ENCODE data around the gene TP73.
A peak's percentile ranks its signal among the peaks of the same experiment; 100 is the strongest.
"Not testable (repeated sequence)": the region's sequence is repeated elsewhere in the genome, so short reads cannot be mapped to it uniquely, and the experiment has no call there.

Gene TP73

GRCh38 chr1:3718764-3719163 lies 66.4 kb downstream of the TP73 start:
- Histone ChIP-seq H4K20me1 (peaks cover 6% of the 10 kb centered on the region; the same call in 1 of the 2 replicates), H3K27me3 (no peaks in the 10 kb centered on the region), H3K4me3 (no peak overlapping the region), H3K9ac (no peak overlapping the region), H3K9me3 (no peaks in the 10 kb centered on the region), H3K4me2 (peak overlapping the region; percentile 80), H3K27ac (no peak overlapping the region), H3K4me1 (peaks cover 50% of the 10 kb centered on the region), H3K36me3 (no peaks in the 10 kb centered on the region)
- TF ChIP-seq Cebpa-rat (IDR thresholded peaks at IDR 0.05): no peak

- H3K4me2 ChIP-seq: 0 out of 2 replicates have a peak overlapping the region, but pooled peaks have one; percentile 17
- H3K27ac ChIP-seq: no peak overlapping the region
- no peak overlapping the region for H3K9ac ChIP-seq
- no peaks in the 10 kb centered on the region for H3K36me3 ChIP-seq
- peaks cover 47% of the 10 kb centered on the region for H3K4me1 ChIP-seq
- no peaks in the 10 kb centered on the region for H3K27me3 ChIP-seq
- H3K4me3 ChIP-seq: no peak overlapping the region
- no peak for TF ChIP-seq Cebpa-rat (IDR thresholded peaks at IDR 0.05)
- H3K9me3 ChIP-seq: no peaks in the 10 kb centered on the region
- H4K20me1 ChIP-seq: peaks cover 6% of the 10 kb centered on the region; the same call in 1 of the 2 replicates
Measured at GRCh38 chr1:3721955-3722465, 69.7 kb downstream of the TP73 start.

GRCh38 chr1:3722846-3723245 lies 70.5 kb downstream of the TP73 start:
- no peaks in the 10 kb centered on the region for H3K9me3 ChIP-seq
- H3K36me3 ChIP-seq: no peaks in the 10 kb centered on the region
- no peaks in the 10 kb centered on the region for H3K27me3 ChIP-seq
- H3K4me2 ChIP-seq: no peak overlapping the region
- peaks cover 45% of the 10 kb centered on the region for H3K4me1 ChIP-seq
- TF ChIP-seq Cebpa-rat (IDR thresholded peaks at IDR 0.05): no peak
- H3K9ac ChIP-seq: no peak overlapping the region
- H4K20me1 ChIP-seq: peaks cover 1% of the 10 kb centered on the region; the same call in 1 of the 2 replicates
- H3K27ac ChIP-seq: no peak overlapping the region
- no peak overlapping the region for H3K4me3 ChIP-seq

- not testable (repeated sequence) for H3K27ac ChIP-seq, H3K4me3 ChIP-seq, H3K9ac ChIP-seq, H3K27me3 ChIP-seq, H3K4me2 ChIP-seq, H3K36me3 ChIP-seq, H4K20me1 ChIP-seq, H3K9me3 ChIP-seq
- peaks cover 29% of the 10 kb centered on the region for H3K4me1 ChIP-seq
Measured at GRCh38 chr1:3724416-3725030, 72.2 kb downstream of the TP73 start.

- no peaks in the 10 kb centered on the region for H3K36me3 ChIP-seq
- H4K20me1 ChIP-seq: no peaks in the 10 kb centered on the region; the same call in 1 of the 2 replicates
- no peak overlapping the region for H3K27ac ChIP-seq
- H3K4me1 ChIP-seq: peaks cover 29% of the 10 kb centered on the region
- H3K27me3 ChIP-seq: peaks cover 8% of the 10 kb centered on the region; the same call in 1 of the 2 replicates
- TF ChIP-seq Cebpa-rat (IDR thresholded peaks at IDR 0.05): no peak
- no peak overlapping the region for H3K4me2 ChIP-seq
- H3K9ac ChIP-seq: no peak overlapping the region
- no peaks in the 10 kb centered on the region for H3K9me3 ChIP-seq
- no peak overlapping the region for H3K4me3 ChIP-seq
Measured at GRCh38 chr1:3725366-3725765, 73.0 kb downstream of the TP73 start.

- no peak overlapping the region for H3K4me2 ChIP-seq
- no peak overlapping the region for H3K27ac ChIP-seq
- no peak overlapping the region for H3K9ac ChIP-seq
- no peaks in the 10 kb centered on the region for H3K36me3 ChIP-seq
- H3K27me3 ChIP-seq: peaks cover 12% of the 10 kb centered on the region; the same call in 1 of the 2 replicates
- no peak overlapping the region for H3K4me3 ChIP-seq
- no peaks in the 10 kb centered on the region for H3K9me3 ChIP-seq
- TF ChIP-seq Cebpa-rat (IDR thresholded peaks at IDR 0.05): no peak
- H4K20me1 ChIP-seq: no peaks in the 10 kb centered on the region; the same call in 1 of the 2 replicates
- peaks cover 26% of the 10 kb centered on the region for H3K4me1 ChIP-seq
Measured at GRCh38 chr1:3727042-3727824, 74.9 kb downstream of the TP73 start.

GRCh38 chr1:3727825-3728776 lies 75.8 kb downstream of the TP73 start:
- Histone ChIP-seq H3K9me3 (no peaks in the 10 kb centered on the region), H4K20me1 (no peaks in the 10 kb centered on the region; the same call in 1 of the 2 replicates), H3K4me1 (peaks cover 25% of the 10 kb centered on the region), H3K9ac (no peak overlapping the region), H3K4me2 (no peak overlapping the region), H3K36me3 (no peaks in the 10 kb centered on the region), H3K4me3 (no peak overlapping the region), H3K27me3 (peaks cover 12% of the 10 kb centered on the region; the same call in 1 of the 2 replicates), H3K27ac (no peak overlapping the region)
- TF ChIP-seq Cebpa-rat (IDR thresholded peaks at IDR 0.05): no peak

- Histone ChIP-seq H3K36me3 (peaks cover 8% of the 10 kb centered on the region), H4K20me1 (no peaks in the 10 kb centered on the region; the same call in 1 of the 2 replicates), H3K27ac (0 out of 2 replicates have a peak overlapping the region, but pooled peaks have one; percentile 22), H3K9me3 (no peaks in the 10 kb centered on the region), H3K4me3 (no peak overlapping the region), H3K4me1 (peaks cover 35% of the 10 kb centered on the region), H3K9ac (no peak overlapping the region), H3K4me2 (peak overlapping the region; percentile 69), H3K27me3 (peaks cover 12% of the 10 kb centered on the region; the same call in 1 of the 2 replicates)
- TF ChIP-seq Cebpa-rat (IDR thresholded peaks at IDR 0.05): no peak
Measured at GRCh38 chr1:3729594-3730542, 77.6 kb downstream of the TP73 start.

Measured in BLaER1 (cell line).